Measurements from ENCODE around the gene PPAT. TPM values are rescaled to one million over a fixed set of nuclear protein-coding genes. Genes with fewer than 3 reads are reported as not detected.
A peak's percentile ranks its signal among the peaks of the same experiment; 100 is the strongest.

Gene PPAT
- total and polyA plus RNA-seq, 2 donors (not counting 1 experiment from before 2014, with no cell fraction given): 3.2 to 9.2 TPM

GRCh38 chr4:56388306-56388705, 47.1 kb downstream of the PPAT start:
- DNase-seq: peak; percentile 19
- 57% methylated on average over 4 of the region's 6 CpGs for WGBS (ENCODE audit: insufficient coverage)
- TF ChIP-seq EZH2 (IDR thresholded peaks at IDR 0.05; ENCODE audit: borderline replicate concordance, insufficient read depth, low read depth, low read length, poor library complexity, severe bottlenecking) (no peak), CTCF (IDR thresholded peaks at IDR 0.05) (no peak)
- H4K20me1 ChIP-seq (ENCODE audit: control insufficient read depth, insufficient read depth, low read length, poor library complexity, severe bottlenecking): no peaks in the 10 kb centered on the region
- no peak for ATAC-seq (ENCODE audit: low read depth)
- H3K4me3 ChIP-seq (ENCODE audit: control extremely low read depth in 1 of 5, extremely low read depth in 1 of 5, insufficient read depth in 1 of 5, low read depth in 2 of 5, low read length in 4 of 5): peak overlapping the region; percentile 57 to 97 (median 81)
- H3K36me3 ChIP-seq (replicated peaks in 1 of 2; ENCODE audit: control extremely low read depth in 1 of 2, control insufficient read depth in 1 of 2, extremely low read depth in 1 of 2, insufficient read depth in 2 of 2, low read length in 1 of 2): no peaks in the 10 kb centered on the region
- no peaks in the 10 kb centered on the region for H3K9me3 ChIP-seq (ENCODE audit: control extremely low read depth in 1 of 3, control insufficient read depth in 2 of 3, insufficient read depth in 1 of 3, low read length in 2 of 3)
- peak overlapping the region; percentile 88 for H3K4me3 Mint-ChIP-seq
- intact Hi-C loops (cut with micrococcal nuclease): loop anchor here (5.0 kb wide), 1 partner anchor 144 kb away; a partner anchor contains a TSS
- H3K4me2 ChIP-seq (replicated peaks; ENCODE audit: low read depth, low read length, poor library complexity, severe bottlenecking): peak overlapping the region; percentile 76
- peaks cover 14% of the 10 kb centered on the region in 2 donors for H3K4me1 ChIP-seq (ENCODE audit: control insufficient read depth in 2 of 2, insufficient read depth in 2 of 2, low read length in 2 of 2)
- ChIA-PET POLR2A (interaction anchor here (2.2 kb wide), 1 partner anchor 48 kb away, joined by 27 read pairs; the partner anchor contains the start of genes PAICS and PPAT), CTCF (interaction anchor here (2.9 kb wide), 1 partner anchor 48 kb away, joined by 12 read pairs; the partner anchor contains the start of genes PAICS and PPAT)
- H3K9ac ChIP-seq (ENCODE audit: low read length): peak overlapping the region; percentile 81
- no peaks in the 10 kb centered on the region for H3K9me3 Mint-ChIP-seq (ENCODE audit: insufficient read depth)
- H3K27ac ChIP-seq (ENCODE audit: low read length in 2 of 2): peak overlapping the region; percentile 86 to 89
- H3K27me3 Mint-ChIP-seq: no peaks in the 10 kb centered on the region
- H2AFZ ChIP-seq (ENCODE audit: insufficient read depth, low read depth, low read length, poor library complexity, severe bottlenecking): peak overlapping the region; percentile 82
- peak overlapping the region; percentile 99 for H3K27ac Mint-ChIP-seq
- H3K4me1 Mint-ChIP-seq: peaks cover 30% of the 10 kb centered on the region
- no peaks in the 10 kb centered on the region for H3K79me2 ChIP-seq (ENCODE audit: control insufficient read depth, insufficient read depth, low read length)
- no peaks in the 10 kb centered on the region for H3K27me3 ChIP-seq (replicated peaks in 1 of 4; ENCODE audit: control extremely low read depth in 1 of 4, control insufficient read depth in 3 of 4, insufficient read depth in 4 of 4, low read length in 3 of 4)
